Neural progenitor cell (in vitro differentiated cells): ENCODE results near the gene SLF2. TPM values are rescaled to one million over a fixed set of nuclear protein-coding genes. Genes with fewer than 3 reads are reported as not detected.

Source experiments
- DNase-seq: peaks from one replicate; pipeline ENCODE4 v3.0.0-alpha.2; 2016; ENCODE audit warnings: low spot score
- H2AFZ ChIP-seq: fragments of 200-600 bp; sonication (generic); replicated peaks from 2 replicates; pipeline ENCODE4 v1.6.1; 2016; ENCODE audit warnings: antibody characterized with exemption
- H3F3A ChIP-seq: fragments of 200-600 bp; sonication (generic); 2 replicates; pipeline ENCODE4 v1.6.1; 2016; ENCODE audit warnings: antibody characterized with exemption, low read depth
- H3K27ac ChIP-seq: fragments of 200-600 bp; sonication (generic); 2 replicates; pipeline ENCODE4 v1.5.1; 2016; ENCODE audit warnings: mild to moderate bottlenecking
- H3K27me3 ChIP-seq: fragments of 200-600 bp; sonication (generic); 2 replicates; pipeline ENCODE4 v1.6.1; 2016; ENCODE audit warnings: mild to moderate bottlenecking, moderate library complexity
- H3K36me3 ChIP-seq: fragments of 200-600 bp; sonication (generic); 2 replicates; pipeline ENCODE4 v1.5.1; 2016
- H3K4me1 ChIP-seq: fragments of 200-600 bp; sonication (generic); 2 replicates; pipeline ENCODE4 v1.6.1; 2016; ENCODE audit warnings: mixed run types
- H3K4me2 ChIP-seq: fragments of 200-600 bp; sonication (generic); 2 replicates; pipeline ENCODE4 v1.6.1; 2016
- H3K4me3 ChIP-seq: fragments of 200-600 bp; sonication (generic); 2 replicates; pipeline ENCODE4 v1.5.1; 2016
- H3K79me2 ChIP-seq: fragments of 200-600 bp; sonication (generic); 2 replicates; pipeline ENCODE4 v1.6.1; 2016; ENCODE audit warnings: low read depth
- H3K9ac ChIP-seq: fragments of 200-600 bp; sonication (generic); 2 replicates; pipeline ENCODE4 v1.6.1; 2016
- H3K9me3 ChIP-seq: fragments of 200-600 bp; sonication (generic); 2 replicates; pipeline ENCODE4 v1.5.1; 2016; ENCODE audit warnings: low read depth
- H4K20me1 ChIP-seq: fragments of 200-600 bp; sonication (generic); 2 replicates; pipeline ENCODE4 v1.6.1; 2016; ENCODE audit warnings: low read depth
- H3K27ac Mint-ChIP-seq: 3 replicates; pipeline ENCODE4 v1.8.0; 2021; ENCODE audit warnings: mixed read lengths
- H3K27me3 Mint-ChIP-seq: 2 replicates; pipeline ENCODE4 v1.8.0; 2022; ENCODE audit warnings: low read depth, mild to moderate bottlenecking, inconsistent platforms, moderate library complexity, mixed read lengths; ENCODE audit not compliant: insufficient read depth
- H3K36me3 Mint-ChIP-seq: 3 replicates; pipeline ENCODE4 v1.8.0; 2021; ENCODE audit warnings: mixed read lengths
- H3K4me1 Mint-ChIP-seq: 3 replicates; pipeline ENCODE4 v1.8.0; 2021; ENCODE audit warnings: mixed read lengths
- H3K4me3 Mint-ChIP-seq: 3 replicates; pipeline ENCODE4 v1.8.0; 2021; ENCODE audit warnings: mild to moderate bottlenecking, moderate library complexity, mixed read lengths
- H3K9me3 Mint-ChIP-seq: 3 replicates; pipeline ENCODE4 v1.8.0; 2020; ENCODE audit warnings: mixed read lengths
- EZH2 ChIP-seq: fragments of 200-600 bp; sonication (generic); IDR thresholded peaks from 2 replicates; pipeline ENCODE4 v1.6.1; 2017; ENCODE audit warnings: antibody characterized with exemption, mild to moderate bottlenecking, moderate library complexity
- EZH2phosphoT487 ChIP-seq: fragments of 200-600 bp; sonication (generic); IDR thresholded peaks from 2 replicates; pipeline ENCODE4 v1.6.1; 2017; ENCODE audit warnings: antibody characterized with exemption
- total RNA-seq: library from RNA; depleted of rRNA; stranded (reverse); fragments of >200 nt; gene quantifications from 2 replicates; pipeline ENCODE4 v1.2.3, GENCODE V29; 2015; ENCODE audit warnings: low replicate concordance
- TF ChIP-seq, protein P1 (sequence below): fragments of 200-600 bp; sonication (generic); IDR thresholded peaks from 2 replicates; pipeline ENCODE4 v1.5.1; 2017; ENCODE audit warnings: antibody characterized with exemption, mild to moderate bottlenecking

SLF2 gene
- total RNA-seq, 1 donor from 2014 or later: 19.5 TPM

DNA sequence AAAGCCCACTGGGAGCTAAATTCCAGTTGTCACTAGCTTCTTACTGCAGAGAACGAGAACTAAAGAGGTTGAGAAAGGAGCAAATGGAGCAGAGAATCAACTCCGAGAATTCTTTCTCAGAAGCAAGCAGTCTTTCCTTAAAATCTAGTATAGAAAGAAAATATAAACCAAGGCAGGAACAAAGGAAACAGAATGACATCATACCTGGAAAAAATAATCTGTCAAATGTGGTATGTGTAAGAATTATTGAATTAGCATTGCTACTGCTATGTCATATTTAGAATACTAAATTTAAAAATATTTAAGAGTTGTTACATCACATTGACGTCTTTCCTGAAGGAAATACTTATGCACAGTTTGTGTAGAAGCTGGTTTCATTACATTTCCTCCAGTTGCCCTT, 4.3 kb downstream of the SLF2 start:
- H3K36me3 ChIP-seq: no peaks in the 10 kb centered on the region
- no peak for TF ChIP-seq EZH2
- TF ChIP-seq EZH2phosphoT487: no peak
- TF ChIP-seq, protein P1, sequence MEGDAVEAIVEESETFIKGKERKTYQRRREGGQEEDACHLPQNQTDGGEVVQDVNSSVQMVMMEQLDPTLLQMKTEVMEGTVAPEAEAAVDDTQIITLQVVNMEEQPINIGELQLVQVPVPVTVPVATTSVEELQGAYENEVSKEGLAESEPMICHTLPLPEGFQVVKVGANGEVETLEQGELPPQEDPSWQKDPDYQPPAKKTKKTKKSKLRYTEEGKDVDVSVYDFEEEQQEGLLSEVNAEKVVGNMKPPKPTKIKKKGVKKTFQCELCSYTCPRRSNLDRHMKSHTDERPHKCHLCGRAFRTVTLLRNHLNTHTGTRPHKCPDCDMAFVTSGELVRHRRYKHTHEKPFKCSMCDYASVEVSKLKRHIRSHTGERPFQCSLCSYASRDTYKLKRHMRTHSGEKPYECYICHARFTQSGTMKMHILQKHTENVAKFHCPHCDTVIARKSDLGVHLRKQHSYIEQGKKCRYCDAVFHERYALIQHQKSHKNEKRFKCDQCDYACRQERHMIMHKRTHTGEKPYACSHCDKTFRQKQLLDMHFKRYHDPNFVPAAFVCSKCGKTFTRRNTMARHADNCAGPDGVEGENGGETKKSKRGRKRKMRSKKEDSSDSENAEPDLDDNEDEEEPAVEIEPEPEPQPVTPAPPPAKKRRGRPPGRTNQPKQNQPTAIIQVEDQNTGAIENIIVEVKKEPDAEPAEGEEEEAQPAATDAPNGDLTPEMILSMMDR: no peak
- H3K27me3 ChIP-seq: no peaks in the 10 kb centered on the region
- Mint-ChIP-seq H3K9me3 (no peaks in the 10 kb centered on the region), H3K4me1 (peaks cover 20% of the 10 kb centered on the region), H3K27me3 (peaks cover 2% of the 10 kb centered on the region), H3K27ac (no peak overlapping the region), H3K36me3 (peaks cover 10% of the 10 kb centered on the region), H3K4me3 (no peak overlapping the region)
- no peak overlapping the region for H3K4me2 ChIP-seq
- peaks cover 5% of the 10 kb centered on the region for H3F3A ChIP-seq
- peaks cover 15% of the 10 kb centered on the region for H3K4me1 ChIP-seq
- H3K9ac ChIP-seq: no peak overlapping the region
- H3K9me3 ChIP-seq: no peaks in the 10 kb centered on the region
- no peak overlapping the region for H3K4me3 ChIP-seq
- no peak for DNase-seq
- H3K27ac ChIP-seq: no peak overlapping the region
- H2AFZ ChIP-seq: no peak overlapping the region
- peaks cover 28% of the 10 kb centered on the region for H3K79me2 ChIP-seq
- peaks cover 10% of the 10 kb centered on the region for H4K20me1 ChIP-seq

DNA sequence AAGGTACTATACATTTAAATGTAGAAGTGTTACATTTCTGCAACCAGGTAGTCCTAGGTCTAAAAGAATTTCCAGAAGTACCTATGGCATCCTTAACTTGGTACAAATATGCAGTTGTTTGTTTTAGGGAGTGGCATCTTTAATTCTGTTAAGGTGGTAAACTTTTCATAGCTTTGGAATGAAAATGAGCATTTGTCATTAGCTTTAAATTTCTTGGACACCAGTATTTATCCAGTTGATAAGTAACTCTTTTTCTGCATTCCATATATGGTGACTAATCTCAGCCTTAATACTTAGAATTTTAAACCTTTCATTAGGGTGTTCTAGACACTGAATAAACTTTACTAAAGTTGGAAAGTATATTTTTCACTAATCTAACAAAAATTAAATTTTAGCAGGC, 10.8 kb downstream of the SLF2 start:
- Histone ChIP-seq H3K9ac (no peak overlapping the region), H3F3A (peaks cover 6% of the 10 kb centered on the region), H3K27me3 (no peaks in the 10 kb centered on the region), H3K27ac (no peak overlapping the region), H3K79me2 (no peaks in the 10 kb centered on the region), H2AFZ (no peak overlapping the region), H4K20me1 (peaks cover 4% of the 10 kb centered on the region), H3K4me3 (no peak overlapping the region), H3K4me2 (no peak overlapping the region), H3K9me3 (no peaks in the 10 kb centered on the region), H3K4me1 (no peaks in the 10 kb centered on the region), H3K36me3 (peaks cover 15% of the 10 kb centered on the region)
- Mint-ChIP-seq H3K4me1 (no peaks in the 10 kb centered on the region), H3K4me3 (no peak overlapping the region), H3K9me3 (no peaks in the 10 kb centered on the region), H3K36me3 (peaks cover 17% of the 10 kb centered on the region), H3K27ac (no peak overlapping the region), H3K27me3 (no peaks in the 10 kb centered on the region)
- TF ChIP-seq, protein P1: no peak
- TF ChIP-seq EZH2 (no peak), EZH2phosphoT487 (no peak)
- DNase-seq: no peak

DNA sequence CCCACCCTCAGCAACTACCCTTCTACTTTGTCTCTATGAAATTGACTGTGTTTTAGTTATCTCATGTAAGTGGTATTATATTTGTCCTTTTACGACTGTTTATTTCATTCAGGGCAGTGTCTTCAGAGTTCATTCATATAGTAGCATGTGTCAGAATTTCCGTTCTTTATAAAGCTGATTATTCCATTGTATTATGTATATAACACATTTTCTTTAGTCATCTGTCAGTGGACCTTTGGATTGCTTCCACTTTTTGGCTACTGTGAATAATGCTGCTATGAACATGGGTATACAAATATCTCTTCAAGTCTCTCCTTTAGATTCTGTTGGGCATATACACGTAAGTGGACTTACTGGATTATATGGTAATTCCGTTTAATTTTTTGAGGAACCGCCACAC, 14.5 kb downstream of the SLF2 start:
- H4K20me1 ChIP-seq: peaks cover 4% of the 10 kb centered on the region
- H3K4me3 ChIP-seq: no peak overlapping the region
- no peak overlapping the region for H3K9ac ChIP-seq
- TF ChIP-seq EZH2phosphoT487: no peak
- TF ChIP-seq EZH2: no peak
- TF ChIP-seq, protein P1: no peak
- no peak overlapping the region for H3K4me3 Mint-ChIP-seq
- H3K9me3 ChIP-seq: no peaks in the 10 kb centered on the region
- no peak overlapping the region for H2AFZ ChIP-seq
- no peaks in the 10 kb centered on the region for H3K79me2 ChIP-seq
- H3K27me3 ChIP-seq: no peaks in the 10 kb centered on the region
- no peaks in the 10 kb centered on the region for H3K9me3 Mint-ChIP-seq
- no peak overlapping the region for H3K4me2 ChIP-seq
- H3K27me3 Mint-ChIP-seq: no peaks in the 10 kb centered on the region
- H3F3A ChIP-seq: peaks cover 12% of the 10 kb centered on the region
- DNase-seq: no peak
- no peaks in the 10 kb centered on the region for H3K4me1 ChIP-seq
- H3K27ac ChIP-seq: no peak overlapping the region
- H3K27ac Mint-ChIP-seq: no peak overlapping the region
- no peaks in the 10 kb centered on the region for H3K4me1 Mint-ChIP-seq
- H3K36me3 ChIP-seq: peaks cover 18% of the 10 kb centered on the region
- peaks cover 27% of the 10 kb centered on the region for H3K36me3 Mint-ChIP-seq
